SK-N-MC (cell line): ENCODE measurements around the gene C14orf93.
A peak's percentile ranks its signal among the peaks of the same experiment; 100 is the strongest.
"Not testable (repeated sequence)": the region's sequence is repeated elsewhere in the genome, so short reads cannot be mapped to it uniquely, and the experiment has no call there.

Source experiments
- DNase-seq: peaks from one replicate; pipeline ENCODE4 v3.0.0-alpha.2; 2011; ENCODE audit warnings: low read depth, low spot score
- H3K27ac ChIP-seq: fragments of 200-600 bp; sonication (generic); 2 replicates; pipeline ENCODE4 v1.5.1; 2016; ENCODE audit warnings: mixed run types
- H3K36me3 ChIP-seq: fragments of 200-600 bp; sonication (generic); 2 replicates; pipeline ENCODE4 v1.6.1; 2017; ENCODE audit warnings: antibody characterized with exemption, low read length, mixed read lengths; ENCODE audit not compliant: insufficient read depth
- H3K4me3 ChIP-seq: fragments of 200-600 bp; sonication (generic); 2 replicates; pipeline ENCODE4 v1.5.1; 2016
- H3K9ac ChIP-seq: fragments of 200-600 bp; sonication (generic); 2 replicates; pipeline ENCODE4 v1.8.0; 2017; ENCODE audit warnings: mixed run types, mixed read lengths; ENCODE audit not compliant: insufficient read length
- H3K9me3 ChIP-seq: fragments of 200-600 bp; sonication (generic); 2 replicates; pipeline ENCODE4 v1.6.1; 2017; ENCODE audit warnings: low read depth, mild to moderate bottlenecking, antibody characterized with exemption, low read length, moderate library complexity, mixed read lengths
- EZH2 ChIP-seq: fragments of 200-600 bp; sonication (generic); IDR thresholded peaks from one replicate; pipeline ENCODE4 v1.6.1; 2017; ENCODE audit warnings: antibody characterized with exemption
- FOXP2 ChIP-seq: optimal IDR thresholded peaks from 2 replicates; pipeline ENCODE3; 2011; ENCODE audit warnings: mild to moderate bottlenecking, moderate library complexity; ENCODE audit not compliant: insufficient read depth; ENCODE audit errors: extremely low read length, control extremely low read depth
- POLR2AphosphoS5 ChIP-seq: IDR thresholded peaks from 2 replicates; pipeline ENCODE4 v1.6.1; 2012; ENCODE audit warnings: mild to moderate bottlenecking, low read depth, low read length, borderline replicate concordance

Gene C14orf93

DNA sequence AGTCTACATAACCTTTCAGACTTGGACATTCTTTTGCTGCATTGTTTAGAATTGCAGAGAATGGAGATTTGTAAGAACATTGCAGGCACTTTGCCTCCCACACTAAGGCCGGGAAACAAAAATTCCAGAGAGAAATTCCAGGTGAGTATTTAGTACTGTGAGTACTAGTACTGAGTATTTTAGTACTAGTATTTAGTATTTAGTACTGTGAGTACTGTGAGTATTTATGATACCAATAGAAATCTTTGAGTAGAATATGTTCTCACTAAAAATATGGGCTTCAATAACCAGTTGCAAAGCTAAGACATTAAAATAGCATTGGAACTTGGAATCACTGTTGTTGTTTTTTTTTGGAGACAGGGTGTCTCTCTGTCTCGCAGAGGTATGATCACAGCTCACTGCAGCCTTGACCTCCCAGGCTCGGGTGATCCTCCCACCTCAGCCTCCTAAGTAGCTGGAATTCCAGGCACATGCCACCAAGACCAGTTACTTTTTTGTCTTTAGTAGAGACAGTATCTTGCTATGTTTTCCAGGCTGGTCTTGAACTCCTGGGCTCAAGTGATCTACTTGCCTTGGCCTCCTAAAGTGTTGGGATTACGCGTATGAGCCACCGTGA lies 47.8 kb downstream of the C14orf93 start:
- no peak overlapping the region for H3K27ac ChIP-seq
- no peak overlapping the region for H3K4me3 ChIP-seq
- no peak overlapping the region for H3K9ac ChIP-seq
- DNase-seq = no peak
- H3K36me3 ChIP-seq = no peaks in the 10 kb centered on the region
- no peak for TF ChIP-seq EZH2
- no peak for TF ChIP-seq FOXP2
- no peak for TF ChIP-seq POLR2AphosphoS5
- no peaks in the 10 kb centered on the region for H3K9me3 ChIP-seq

DNA sequence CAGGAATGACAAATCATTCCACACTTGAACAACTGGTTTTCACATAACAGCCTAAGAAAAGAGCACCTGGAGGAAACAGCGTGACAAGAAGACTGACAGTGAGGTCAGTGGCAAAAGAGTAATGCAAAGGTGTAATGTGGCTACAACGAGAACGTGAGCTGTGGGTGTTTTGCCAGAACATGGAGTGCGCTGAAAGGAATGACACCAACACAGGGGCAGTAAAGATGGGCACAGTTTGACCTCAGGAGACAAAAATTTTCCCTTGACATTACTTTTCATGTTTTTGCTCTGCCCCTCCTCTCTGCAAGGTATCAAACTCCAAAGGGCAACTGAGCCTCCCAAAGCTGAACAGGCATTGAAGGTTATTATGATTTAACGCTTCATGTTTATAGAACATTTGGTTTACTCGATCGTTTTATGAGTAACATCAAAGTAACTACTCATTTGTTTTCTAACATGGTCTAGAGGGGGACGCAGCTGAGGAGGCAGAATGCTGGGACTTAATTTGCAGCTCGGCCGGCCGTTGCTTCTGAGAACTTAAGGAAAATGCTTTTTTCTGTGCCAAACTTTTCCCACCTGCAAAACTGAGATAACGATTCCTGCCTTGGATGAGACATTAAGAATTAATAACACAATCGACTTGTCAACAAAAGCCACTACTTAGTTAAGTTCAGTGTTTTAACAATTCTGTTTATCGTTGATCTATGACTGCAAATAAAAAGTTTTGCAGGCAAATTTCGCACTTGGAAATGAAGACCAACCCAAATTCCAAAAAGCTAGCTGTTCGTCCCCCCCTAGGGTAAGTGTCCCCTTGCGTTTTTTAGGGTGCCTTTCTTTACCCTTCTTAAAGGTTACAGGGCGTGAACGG lies 54.0 kb downstream of the C14orf93 start:
- peak overlapping the region; percentile 86; the same call in 1 of the 2 replicates for H3K27ac ChIP-seq
- DNase-seq = no peak
- H3K9ac ChIP-seq = peak overlapping the region; percentile 97
- TF ChIP-seq EZH2 (no peak), FOXP2 (no peak), POLR2AphosphoS5 (no peak)
- peaks cover 21% of the 10 kb centered on the region; the same call in 1 of the 2 replicates for H3K36me3 ChIP-seq
- no peaks in the 10 kb centered on the region for H3K9me3 ChIP-seq
- peak overlapping the region; percentile 94 for H3K4me3 ChIP-seq

DNA sequence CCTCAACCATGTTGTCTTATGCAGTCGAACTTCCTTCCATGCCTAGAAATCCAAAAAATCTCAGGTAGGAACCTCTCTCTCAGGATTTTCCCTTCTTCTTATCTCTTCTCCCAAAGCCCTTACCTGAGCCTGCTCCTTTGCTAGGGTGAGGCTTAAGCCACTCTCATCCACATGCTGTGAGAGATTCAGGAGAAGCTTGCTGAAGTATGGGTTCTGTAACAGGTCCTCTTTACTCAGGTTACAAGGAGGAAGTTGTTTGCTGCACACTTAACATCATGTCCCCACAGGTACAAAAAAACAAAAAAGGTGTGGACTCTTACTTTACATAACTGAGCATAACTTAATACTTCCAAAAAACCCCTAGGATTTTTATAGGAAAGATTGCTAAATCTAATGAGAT lies 57.5 kb downstream of the C14orf93 start:
- no peak for DNase-seq
- H3K4me3 ChIP-seq = no peak overlapping the region
- no peak overlapping the region for H3K9ac ChIP-seq
- H3K9me3 ChIP-seq = no peaks in the 10 kb centered on the region
- H3K27ac ChIP-seq = no peak overlapping the region
- no peak for TF ChIP-seq POLR2AphosphoS5
- no peak for TF ChIP-seq EZH2
- TF ChIP-seq FOXP2 = no peak
- H3K36me3 ChIP-seq = peaks cover 25% of the 10 kb centered on the region; the same call in 1 of the 2 replicates

DNA sequence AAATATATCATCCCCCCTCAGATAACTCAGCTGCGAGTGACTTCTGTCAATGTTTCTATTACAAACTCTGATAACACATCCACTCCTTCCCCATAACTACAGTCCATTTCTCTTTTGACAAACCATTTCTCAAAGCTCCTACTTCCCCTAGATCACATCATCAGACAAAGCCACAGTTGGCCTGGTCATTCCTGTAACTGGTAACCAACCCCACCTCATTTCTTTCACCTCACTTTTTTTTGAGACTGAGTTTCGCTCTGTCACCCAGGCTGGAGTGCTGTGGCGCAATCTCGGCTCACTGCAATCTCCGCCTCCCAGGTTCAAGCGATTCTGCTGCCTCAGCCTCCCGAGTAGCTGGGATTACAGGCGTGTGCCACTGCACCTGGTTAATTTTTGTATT lies 58.1 kb downstream of the C14orf93 start:
- not testable (repeated sequence) for H3K4me3 ChIP-seq, H3K9ac ChIP-seq, H3K27ac ChIP-seq, DNase-seq, H3K9me3 ChIP-seq
- peaks cover 31% of the 10 kb centered on the region; the same call in 1 of the 2 replicates for H3K36me3 ChIP-seq

DNA sequence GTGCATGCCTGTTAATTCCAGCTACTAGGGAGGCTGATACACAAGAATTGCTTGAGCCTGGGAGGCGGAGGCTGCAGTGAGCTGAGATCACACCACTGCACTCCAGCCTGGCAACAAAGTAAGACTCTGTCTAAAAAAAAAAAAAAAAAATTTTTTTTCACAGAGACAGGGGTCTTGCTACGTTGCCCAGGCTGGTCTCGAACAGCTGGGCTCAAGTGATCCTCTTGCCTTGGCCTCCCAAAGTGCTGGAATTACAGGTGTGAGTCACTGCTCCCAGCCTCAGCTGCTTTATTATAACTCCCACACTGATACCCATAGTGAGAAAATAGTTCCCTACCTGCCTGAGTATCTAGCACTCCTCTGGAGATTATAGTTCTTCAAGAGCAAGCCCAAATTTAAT lies 64.3 kb downstream of the C14orf93 start:
- DNase-seq = no peak

DNA sequence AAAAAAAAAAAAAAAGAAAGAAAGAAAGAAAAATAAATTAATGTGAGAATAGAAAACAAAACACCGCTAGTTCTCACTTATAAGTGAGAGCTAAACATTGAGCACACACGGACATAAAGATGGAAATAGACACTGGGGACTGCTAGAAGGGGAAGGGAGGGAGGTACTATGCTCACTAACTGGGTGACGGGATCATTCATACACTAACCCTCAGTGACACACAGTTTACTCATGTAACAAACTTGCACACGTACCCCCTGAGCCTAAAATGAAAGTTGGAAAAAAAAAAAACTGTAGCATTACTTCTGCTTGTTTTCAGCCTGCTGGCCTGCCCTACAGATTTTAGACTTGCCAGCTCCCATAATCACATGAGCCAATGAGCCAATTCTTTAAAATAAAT lies 70.3 kb downstream of the C14orf93 start:
- no peak for TF ChIP-seq EZH2
- TF ChIP-seq POLR2AphosphoS5 = no peak
- TF ChIP-seq FOXP2 = no peak
- Histone ChIP-seq H3K9ac (no peak overlapping the region), H3K36me3 (no peaks in the 10 kb centered on the region; the same call in 1 of the 2 replicates), H3K27ac (no peak overlapping the region), H3K9me3 (no peaks in the 10 kb centered on the region), H3K4me3 (no peak overlapping the region)
- no peak for DNase-seq

More for the DNA sequence above, 64.3 kb downstream of the C14orf93 start:
- TF ChIP-seq POLR2AphosphoS5 = no peak
- no peak for TF ChIP-seq EZH2
- no peak for TF ChIP-seq FOXP2
- Histone ChIP-seq H3K9me3 (no peaks in the 10 kb centered on the region), H3K36me3 (peaks cover 18% of the 10 kb centered on the region; the same call in 1 of the 2 replicates), H3K9ac (no peak overlapping the region), H3K27ac (no peak overlapping the region), H3K4me3 (no peak overlapping the region)
